Measurements from ENCODE around the gene ITPR1.

The ITPR1 gene

DNA sequence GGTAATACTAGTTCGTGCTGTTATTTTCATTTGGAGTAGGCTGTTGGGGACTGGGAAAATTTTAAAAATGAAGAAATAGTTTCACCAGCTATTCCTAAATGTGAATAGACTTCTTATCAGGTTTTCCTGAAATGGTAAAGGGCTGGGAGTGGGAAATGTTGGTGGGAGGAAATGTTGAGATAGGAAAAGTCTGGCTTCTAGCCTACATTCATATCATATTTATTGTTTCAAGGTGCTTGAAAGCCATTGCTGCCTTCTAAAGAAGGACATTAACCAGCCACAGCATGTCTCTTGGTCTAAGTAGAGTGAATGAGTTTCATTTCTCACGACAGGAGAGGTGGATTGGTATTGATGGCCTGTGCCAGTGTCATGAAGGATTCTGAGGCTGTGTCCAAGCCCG lies 288.9 kb downstream of the ITPR1 start:
- DNase-seq (ENCODE audit: low spot score): no peak

DNA sequence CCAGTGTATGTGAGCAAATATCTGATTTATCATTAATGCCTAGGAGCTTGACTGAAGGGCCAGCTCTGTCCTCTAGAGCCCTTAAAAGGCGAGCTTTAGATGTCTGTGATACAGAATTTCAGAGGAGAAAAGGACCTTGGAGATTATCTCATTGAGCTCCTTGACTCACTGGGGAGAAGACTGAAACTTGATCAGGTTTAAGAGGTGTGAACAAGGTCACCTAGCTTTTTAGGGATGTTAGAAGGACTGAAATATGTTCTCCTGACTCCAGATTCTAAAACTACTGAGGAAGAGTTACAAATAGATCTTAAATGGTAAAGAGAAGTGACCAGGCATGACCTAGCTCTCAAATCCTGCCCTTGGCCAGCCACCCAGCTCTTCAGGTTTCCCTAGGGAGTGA lies 292.4 kb downstream of the ITPR1 start:
- no peak for DNase-seq (ENCODE audit: low spot score)

DNA sequence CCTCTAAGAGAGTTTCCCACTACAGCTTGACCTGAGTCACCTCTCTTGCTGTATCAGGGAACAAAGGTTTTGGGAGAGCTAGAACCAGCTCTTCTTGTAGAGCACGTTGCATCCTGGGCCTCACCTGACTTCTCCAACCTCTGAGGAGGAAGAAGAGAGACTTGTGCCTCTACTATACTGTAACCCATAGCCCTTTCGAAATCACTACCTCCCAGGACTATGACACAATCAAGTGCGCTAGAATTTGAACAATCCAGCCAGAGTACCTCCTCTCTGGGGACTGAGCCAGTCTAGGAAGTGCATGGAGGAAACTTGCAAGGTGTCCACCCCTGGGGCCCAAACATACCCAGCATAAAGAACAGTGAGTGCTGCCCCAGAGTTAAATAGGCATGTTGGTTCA lies 293.3 kb downstream of the ITPR1 start:
- no peak for DNase-seq (ENCODE audit: low spot score)

DNA sequence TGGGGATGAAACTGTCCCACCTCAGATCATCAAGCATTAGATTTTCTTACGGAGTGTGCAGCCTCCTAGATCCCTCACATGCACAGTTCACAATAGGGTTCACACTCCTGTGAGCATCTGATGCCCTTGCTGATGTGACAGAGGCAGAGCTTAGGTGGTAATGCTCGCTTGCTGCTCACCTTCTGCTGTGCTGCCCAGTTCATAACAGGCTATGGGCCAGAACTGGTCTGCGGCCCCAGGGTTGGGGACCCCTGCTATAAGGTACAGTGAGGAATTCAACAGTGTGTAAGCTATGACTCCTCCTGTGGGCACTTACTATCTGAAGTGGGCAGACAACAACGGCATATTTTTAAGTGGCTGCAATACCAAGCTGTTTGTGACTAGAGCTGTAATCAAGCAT lies 298.2 kb downstream of the ITPR1 start:
- no peak for DNase-seq (ENCODE audit: low spot score)

DNA sequence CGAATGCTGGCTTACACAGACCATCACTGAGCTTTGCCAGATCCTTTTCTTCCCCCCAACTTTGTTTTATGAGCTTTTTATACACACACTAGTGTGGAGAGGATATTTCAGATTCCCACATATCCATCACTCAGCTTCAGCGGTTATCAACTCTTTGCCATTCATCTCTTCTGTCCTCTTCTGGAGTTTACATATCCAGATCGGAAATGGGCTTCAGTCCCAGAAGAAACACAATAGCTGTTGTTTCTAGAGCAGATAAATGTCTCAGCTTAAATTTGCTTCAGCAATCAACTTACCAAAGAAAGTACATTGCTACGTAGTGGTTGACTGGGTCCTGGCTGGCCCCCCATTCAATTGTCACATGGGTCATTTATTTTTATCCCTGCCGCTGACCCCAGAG lies 300.2 kb downstream of the ITPR1 start:
- DNase-seq (ENCODE audit: low spot score): no peak

DNA sequence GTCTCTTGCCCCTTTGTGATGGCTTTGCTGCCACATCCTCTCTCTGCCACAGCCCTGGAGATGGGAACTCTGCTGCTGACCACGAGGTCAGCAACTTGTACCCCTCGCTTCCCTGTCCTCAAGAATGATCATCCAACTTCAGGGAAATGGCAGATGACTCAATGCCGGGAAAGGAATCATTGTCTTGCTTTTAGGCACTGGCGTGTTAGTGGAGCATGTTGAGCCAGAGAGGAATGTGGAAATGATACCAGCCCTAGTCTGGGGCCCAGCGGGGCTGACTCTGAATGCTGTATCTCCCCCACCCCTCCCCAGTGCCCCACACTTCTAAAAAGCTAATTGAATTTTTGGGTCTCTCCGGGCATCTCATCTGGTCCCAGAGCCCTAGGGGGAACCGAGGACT lies 301.2 kb downstream of the ITPR1 start:
- no peak for DNase-seq (ENCODE audit: low spot score)

DNA sequence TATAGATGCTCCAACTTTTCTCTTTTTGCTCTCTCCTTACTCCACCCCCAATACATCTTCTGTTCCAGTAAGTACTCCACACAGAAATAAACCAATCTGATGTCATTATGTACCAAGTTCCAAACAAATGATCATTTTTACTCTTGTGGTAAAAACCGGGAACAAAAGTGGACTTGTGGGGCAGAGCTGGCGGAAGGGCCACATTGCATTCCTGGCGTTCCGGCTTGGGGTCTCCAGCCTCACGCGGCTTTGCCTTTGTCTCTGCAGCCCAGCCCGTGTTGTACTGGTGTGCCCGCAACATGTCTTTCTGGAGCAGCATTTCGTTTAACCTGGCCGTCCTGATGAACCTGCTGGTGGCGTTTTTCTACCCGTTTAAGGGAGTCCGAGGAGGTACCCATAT lies 301.6 kb downstream of the ITPR1 start:
- no peak for DNase-seq (ENCODE audit: low spot score)

DNA sequence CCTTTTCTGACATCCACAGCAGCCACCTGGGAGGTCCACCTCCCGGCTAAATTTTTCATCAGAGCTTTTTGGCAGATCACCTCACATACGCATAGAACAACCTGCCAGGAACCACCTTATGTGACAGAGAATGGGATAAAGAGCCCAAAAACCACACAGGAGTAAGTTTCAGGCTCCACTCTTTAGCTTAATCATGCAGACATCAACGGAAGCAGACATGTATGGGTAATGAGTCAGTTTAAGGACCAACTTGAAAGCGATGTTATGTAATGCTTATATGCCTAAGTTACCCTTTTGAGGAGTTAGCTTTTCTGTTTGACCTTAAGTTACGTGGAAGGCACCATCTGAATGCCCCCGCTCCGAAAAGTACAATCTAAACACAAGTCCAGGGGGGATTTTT lies 302.8 kb downstream of the ITPR1 start:
- DNase-seq (ENCODE audit: low spot score): no peak

DNA sequence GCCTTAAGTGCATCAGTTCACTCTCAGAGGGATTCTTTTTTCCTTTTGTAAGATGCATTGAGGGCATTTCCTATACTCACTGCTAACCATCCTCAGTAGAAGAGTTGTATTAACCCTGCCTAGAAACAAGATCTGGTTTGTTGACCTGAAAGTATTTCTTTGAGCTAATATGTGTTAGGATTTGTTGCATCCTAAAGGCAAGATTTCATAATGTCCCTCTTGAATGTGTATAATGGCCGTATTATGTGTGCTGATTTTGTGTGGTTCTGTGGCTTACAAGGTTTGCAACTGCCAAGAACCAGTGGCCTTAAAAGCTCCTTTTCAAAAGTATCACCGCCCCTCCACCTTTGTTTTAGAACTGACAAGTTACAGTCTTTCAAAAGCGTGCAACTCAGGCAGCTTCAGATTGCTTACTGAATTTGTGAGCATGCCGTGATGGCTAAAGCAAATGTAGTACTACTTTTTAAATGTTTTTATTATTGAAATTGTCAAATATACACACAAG lies 304.1 kb downstream of the ITPR1 start:
- no peak for DNase-seq (ENCODE audit: low spot score)

DNA sequence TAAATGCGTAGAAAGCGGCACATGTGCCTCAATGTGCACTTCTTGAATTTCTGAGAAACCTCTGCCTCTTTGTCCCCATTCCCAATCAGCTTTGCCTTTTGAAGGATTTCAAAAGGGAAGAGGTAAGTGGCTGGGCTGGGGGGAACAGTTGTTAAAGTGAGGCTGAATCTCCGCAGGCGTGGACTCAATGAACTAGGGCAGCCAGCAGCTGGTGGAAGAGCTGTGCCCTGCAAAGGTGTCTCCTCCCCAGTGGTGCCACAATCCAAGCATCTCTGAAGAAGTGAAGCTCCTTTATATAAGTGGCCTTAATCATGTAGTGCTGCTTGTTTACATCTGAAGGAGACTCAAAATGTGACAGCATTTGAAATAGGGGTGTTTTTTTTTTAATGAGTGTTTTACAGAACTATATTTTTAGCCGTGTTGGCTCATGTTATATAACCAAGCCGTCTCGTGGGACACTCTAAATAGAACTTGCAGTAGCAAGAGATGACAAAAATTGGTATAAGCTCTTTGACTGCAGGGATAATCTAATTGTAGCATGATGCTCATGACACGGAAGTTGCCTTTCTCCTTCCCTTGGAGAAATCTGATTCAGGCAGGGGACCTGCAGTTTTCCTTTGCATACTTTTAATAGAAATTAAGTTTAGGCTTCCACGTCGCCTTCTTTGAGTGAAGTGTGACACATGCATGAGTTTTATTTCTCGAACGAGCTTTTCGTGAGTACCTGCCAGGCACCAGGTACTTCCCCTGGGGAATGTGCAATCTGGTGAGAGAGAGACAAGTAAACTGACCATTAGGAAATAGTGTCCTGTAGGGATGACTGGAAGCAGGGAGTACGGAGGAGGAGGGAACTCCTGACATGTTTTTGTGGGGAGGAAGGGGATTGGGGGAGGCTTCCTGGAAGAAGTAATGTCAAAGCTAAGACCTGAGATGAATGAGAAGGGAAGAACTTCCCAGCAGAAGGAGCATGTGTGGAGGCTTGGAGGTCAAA lies 306.4 kb downstream of the ITPR1 start:
- no peak for DNase-seq (ENCODE audit: low spot score)

DNA sequence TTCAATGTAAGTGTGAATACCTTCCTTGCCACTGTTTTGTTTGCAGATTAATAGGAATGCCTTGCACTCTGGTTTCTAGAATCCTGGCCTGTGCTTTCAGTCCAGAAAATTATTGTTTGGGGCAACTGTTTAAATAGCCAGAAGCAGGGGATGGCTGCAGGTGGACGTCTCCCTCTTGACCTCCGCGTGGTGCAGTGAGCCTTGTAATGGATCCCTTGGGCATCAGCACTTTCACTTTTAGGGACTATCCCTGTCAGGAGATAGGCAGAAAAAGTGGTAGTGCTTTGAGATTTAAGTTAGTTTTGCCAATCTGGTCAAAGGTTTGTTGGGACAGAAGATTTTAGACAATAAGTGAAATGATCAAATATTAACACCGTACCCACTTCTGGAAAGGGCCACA lies 307.4 kb downstream of the ITPR1 start:
- DNase-seq (ENCODE audit: low spot score): no peak

DNA sequence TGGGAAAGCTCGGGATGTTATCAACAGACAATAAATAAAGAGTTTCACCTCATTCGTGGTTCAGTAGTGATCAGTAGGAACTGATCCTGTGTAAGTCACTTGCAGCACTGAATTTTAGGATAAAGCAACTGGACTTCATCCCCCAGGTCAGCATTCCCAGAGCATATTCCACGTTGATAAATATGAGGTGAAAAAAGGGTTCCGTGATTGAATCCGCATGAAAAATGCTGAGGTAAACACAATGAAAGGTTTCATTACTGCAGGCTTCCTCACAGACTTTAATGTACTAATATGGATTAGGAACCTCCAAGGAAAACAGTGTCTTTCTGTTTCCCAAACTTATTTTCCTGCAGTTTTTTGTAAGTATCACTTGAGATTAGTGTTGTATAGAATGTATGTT lies 308.7 kb downstream of the ITPR1 start:
- no peak for DNase-seq (ENCODE audit: low spot score)

DNA sequence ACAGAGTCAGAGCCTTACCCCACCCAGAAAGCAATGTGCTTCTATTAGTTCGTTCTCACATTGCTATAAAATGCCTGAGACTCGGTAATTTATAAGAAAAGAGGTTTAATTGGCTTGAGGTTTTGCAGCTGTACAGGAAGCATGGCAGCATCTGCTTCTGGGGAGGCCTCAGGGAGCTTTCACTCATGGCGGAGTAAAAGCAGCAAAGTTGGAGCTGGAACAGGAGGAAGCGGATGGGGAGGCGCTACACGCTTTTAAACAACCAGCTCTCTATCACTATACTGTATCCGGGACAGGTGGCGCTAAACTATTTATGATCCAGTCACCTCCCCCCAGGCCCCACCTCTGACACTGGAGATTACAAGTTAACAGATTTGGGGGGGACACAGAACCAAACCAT lies 309.8 kb downstream of the ITPR1 start:
- no peak for DNase-seq (ENCODE audit: low spot score)

DNA sequence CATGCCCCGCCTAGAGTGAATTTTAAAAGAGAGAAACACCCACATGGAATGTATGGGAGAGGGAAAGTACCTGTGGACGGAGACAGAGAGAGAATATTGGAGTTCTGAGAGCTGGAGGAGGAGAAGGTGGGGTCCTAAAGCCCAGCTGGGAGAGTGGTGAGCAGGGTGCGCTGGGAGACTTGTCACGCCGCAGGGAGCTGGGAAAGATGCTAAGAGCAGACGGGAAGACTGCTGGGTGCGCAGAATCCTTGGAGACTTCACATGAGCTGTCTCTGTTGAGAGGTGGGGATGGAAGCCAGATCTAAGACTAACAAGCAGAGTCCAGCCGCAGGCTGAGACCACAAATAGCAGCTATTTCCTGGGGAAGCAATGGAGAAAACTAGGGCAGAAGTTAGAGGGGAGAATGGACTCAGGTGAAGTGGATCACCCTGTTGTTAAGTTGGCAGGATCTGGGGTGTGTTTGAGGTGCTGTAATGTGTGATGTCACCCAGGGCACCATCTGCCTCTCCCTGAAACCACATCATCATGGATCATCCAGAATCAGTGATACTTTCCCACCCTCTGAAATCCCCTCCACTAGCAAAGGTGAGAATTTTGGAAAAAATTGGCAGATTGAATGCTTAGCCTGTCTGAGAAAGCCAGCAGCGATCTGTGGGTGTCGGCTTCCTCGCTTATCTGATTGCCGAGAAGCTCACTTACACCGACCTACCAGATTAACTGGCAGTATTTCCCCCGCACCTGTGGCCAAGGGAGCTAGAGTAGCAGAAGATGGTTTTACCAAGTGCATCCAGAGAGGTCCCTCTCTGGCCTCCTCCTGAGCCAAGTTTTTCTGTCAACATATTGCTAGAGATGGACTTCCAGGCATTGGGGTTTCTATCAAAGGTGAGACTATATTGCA lies 311.3 kb downstream of the ITPR1 start:
- DNase-seq (ENCODE audit: low spot score): no peak

DNA sequence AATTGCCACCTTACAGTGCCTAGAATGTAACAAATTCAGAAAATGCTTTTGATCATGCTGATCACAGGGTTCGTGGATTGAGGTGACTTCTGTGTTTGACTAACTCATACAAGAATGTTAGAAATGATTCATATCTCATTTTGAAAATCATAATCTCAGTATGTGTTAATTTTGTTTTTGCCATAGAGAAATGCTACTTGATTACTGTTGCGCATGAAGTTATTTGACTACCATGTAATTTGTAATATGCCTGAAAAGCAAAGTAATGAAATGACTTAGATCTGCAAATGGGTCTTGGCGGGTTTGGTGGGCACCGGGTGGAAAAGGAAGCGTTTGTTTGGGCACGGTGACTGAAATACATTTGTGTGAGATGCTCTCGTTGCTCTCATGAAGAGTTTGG lies 312.5 kb downstream of the ITPR1 start:
- DNase-seq (ENCODE audit: low spot score): no peak

DNA sequence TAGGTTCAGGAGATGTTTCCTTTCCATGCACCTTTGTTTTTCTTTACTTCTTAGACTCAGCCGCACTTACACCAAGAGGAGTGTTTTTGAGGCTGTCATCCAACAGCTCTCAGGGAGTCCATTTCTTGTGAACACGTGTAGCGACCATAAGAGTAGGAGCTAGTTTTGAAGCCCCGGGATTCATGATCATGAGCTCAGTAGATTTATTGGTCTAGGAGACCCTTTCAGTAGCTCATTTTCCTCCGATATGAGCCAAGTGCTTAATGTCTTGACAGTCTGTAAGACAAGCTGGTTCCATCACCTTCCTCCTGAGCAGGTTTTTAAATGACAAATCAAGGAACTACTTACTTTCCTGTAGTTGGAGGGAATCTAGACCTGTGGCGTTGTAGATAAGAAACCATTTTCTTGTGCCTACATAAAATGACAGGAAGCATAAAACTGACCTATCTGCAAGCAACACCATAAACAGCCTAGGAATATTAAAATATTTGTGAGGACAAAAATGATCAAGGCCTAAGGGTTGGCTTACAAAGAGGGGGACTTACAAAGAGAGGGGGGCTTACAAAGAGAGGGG lies 313.5 kb downstream of the ITPR1 start:
- no peak for DNase-seq (ENCODE audit: low spot score)

DNA sequence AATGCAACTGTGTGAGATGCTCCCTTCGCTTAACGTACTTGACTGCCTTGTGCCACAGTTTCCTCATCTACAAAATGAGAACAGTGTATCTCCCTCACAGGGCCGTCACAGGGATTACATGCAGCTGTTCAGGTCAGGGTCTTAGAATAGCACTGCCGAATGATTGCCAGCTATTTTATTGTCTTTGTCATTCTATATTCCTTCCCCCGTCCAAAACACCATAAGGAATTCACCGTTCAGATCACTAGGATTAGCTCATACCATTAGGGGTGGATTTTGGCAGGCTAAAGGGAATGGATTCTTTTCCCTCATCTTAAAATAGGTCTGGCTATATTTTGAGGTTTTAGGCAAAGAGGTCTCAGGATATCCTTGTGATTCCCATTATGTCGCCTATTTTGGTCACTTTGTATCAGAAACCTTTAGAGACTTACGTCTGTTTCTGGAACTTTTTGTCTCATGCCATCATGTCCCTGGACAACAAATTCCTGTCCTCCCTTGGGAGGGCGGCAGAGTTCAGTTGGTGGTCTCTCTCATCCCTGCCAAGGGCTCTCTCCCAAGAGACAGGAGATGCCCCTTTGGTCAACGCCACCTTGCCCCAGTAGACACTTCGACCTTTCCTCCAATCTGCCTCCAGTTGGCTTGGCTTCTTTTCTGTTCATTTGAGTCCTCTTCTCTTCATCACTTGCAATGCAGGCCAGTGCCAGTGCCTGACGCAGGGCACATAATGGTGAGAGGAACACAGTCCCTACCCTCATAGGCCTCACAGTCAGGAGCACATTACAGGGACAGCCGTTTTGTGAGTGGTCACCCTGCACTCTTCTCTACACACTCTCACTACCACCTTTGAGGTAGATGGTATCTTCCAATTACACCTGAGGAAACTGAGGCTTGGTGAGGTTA lies 314.5 kb downstream of the ITPR1 start:
- DNase-seq (ENCODE audit: low spot score): no peak

DNA sequence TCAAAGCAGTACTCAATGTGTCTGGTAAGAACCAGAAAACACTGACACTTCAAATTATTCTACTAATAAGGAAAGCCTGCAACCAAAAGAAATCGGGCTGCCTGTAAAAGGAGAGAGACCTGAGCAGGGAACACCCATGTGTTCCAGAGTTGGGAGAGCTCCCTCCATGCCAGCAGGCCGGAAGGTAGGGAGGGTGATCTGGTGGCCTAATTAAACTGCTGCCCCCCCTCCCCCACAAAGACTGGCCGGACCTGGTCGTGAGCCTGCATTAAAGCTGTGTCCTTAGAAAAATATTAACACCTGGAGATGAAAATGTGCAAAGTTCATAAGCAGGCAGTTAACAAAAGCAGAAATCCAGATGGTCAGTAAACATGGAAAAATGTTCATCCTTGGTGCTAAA lies 315.5 kb downstream of the ITPR1 start:
- DNase-seq (ENCODE audit: low spot score): no peak

DNA sequence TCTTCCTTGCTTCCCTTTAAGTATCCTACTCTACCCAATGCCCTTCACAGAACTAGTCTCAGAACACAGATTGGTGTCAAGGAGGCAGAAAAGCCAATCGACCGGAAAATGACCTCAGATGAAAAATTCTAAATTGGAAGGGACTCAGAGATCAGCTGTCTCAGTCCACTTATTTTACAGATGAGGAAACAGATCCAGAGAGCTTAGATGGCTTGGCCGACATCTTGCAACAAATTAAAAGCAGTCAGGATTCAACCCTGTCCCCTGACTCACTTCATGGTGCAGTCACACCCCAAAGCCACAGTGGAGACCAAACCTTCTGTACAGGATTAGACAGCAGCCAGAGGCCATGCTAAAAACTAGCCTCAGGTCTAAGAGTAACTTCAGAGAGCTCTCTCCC lies 316.8 kb downstream of the ITPR1 start:
- no peak for DNase-seq (ENCODE audit: low spot score)

DNA sequence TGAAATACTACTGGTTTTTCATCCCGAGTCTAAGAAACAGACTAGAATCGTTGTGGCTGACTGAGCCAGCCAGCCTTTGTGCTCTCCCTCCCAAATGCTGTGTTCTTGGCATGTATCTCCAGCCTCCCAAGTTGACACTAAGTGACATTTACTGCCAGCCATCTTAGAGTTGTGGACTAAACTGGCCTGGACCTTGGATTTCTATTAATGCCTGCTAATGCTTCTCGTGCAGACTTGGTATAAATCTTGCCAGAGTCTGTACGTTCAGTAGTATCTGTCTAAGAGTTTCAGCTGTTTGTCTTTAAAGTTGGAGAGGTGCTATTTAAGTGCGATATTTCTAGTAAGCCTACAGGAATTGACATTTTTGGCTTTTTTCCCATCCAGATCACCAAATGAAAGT lies 319.4 kb downstream of the ITPR1 start:
- DNase-seq (ENCODE audit: low spot score): no peak

DNA sequence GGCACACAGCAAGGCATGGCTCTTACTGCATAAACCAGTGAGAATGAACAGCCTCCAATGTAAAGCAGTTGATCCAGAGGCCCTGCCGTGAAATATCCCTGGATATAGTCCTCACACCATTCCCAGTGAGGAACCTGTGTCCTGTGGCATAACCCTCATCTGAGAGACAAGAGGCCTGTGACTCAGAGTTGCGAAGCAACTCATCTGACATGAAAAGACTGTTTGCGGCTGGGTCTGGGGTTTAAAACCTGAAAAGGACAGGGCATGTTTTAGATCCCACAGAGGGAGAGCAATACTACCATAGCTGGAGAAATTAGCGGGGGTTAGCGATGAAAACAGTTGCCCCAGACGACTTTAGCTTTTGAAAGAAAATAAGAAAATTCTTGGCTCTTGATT lies 320.8 kb downstream of the ITPR1 start:
- no peak for DNase-seq (ENCODE audit: low spot score)
